Sigmoid colon (tissue), 3 donors: ENCODE results near the gene RABEP1.

Experiments
- CTCF ChIP-seq, 4 experiments: fragments of 450-650 bp in 3 of 4; fragments of 200-600 bp in 1 of 4; IDR thresholded peaks; one replicate each; pipeline ENCODE4 v1.5.1; 2016 to 2019; ENCODE audit warnings: antibody characterized with exemption in 4 of 4, mild to moderate bottlenecking in 3 of 4, moderate library complexity in 2 of 4
- POLR2A ChIP-seq, 2 donors: fragments of 450-650 bp; IDR thresholded peaks; one replicate each; pipeline ENCODE4 v1.6.1; 2016; ENCODE audit warnings: antibody characterized with exemption in 2 of 2, mild to moderate bottlenecking in 2 of 2, moderate library complexity in 2 of 2

GRCh38 chr17:5241861-5242671 lies 40.0 kb upstream of the RABEP1 start:
- no peak for TF ChIP-seq POLR2A (IDR thresholded peaks at IDR 0.05)
- TF ChIP-seq CTCF (IDR thresholded peaks at IDR 0.05): no peak
